Activated naive CD8-positive, alpha-beta T cell treated with anti-CD3 and anti-CD28 coated beads for 36 hours (primary cell): ENCODE measurements around the gene FJX1. TPM values are rescaled to one million over a fixed set of nuclear protein-coding genes. Genes with fewer than 3 reads are reported as not detected.
A peak's percentile ranks its signal among the peaks of the same experiment; 100 is the strongest.

ENCODE experiments used
- DNase-seq: peaks from one replicate; pipeline ENCODE4 v3.0.0; 2021
- H3K27ac Mint-ChIP-seq: one replicate; pipeline ENCODE4 v1.8.0; 2022; ENCODE audit warnings: mild to moderate bottlenecking, moderate library complexity, mixed read lengths
- H3K27me3 Mint-ChIP-seq: one replicate; pipeline ENCODE4 v1.8.0; 2022; ENCODE audit warnings: mild to moderate bottlenecking, mixed read lengths
- H3K36me3 Mint-ChIP-seq: one replicate; pipeline ENCODE4 v1.8.0; 2021; ENCODE audit warnings: mild to moderate bottlenecking, mixed read lengths
- H3K4me1 Mint-ChIP-seq: one replicate; pipeline ENCODE4 v1.8.0; 2021; ENCODE audit warnings: mixed read lengths
- H3K4me3 Mint-ChIP-seq: one replicate; pipeline ENCODE4 v1.8.0; 2022; ENCODE audit warnings: mild to moderate bottlenecking, moderate library complexity, mixed read lengths
- H3K9me3 Mint-ChIP-seq: one replicate; pipeline ENCODE4 v1.8.0; 2022; ENCODE audit warnings: mixed read lengths
- total RNA-seq, 2 experiments: library from RNA; stranded (reverse); gene quantifications; one replicate each; pipeline ENCODE4 v1.2.3, GENCODE V29; 2021

FJX1 gene
- total RNA-seq, 2 experiments from 2014 or later: 2.5 to 3.8 TPM

- H3K4me3 Mint-ChIP-seq: no peak overlapping the region
- H3K9me3 Mint-ChIP-seq: no peaks in the 10 kb centered on the region
- peak; percentile 53 for DNase-seq
- no peak overlapping the region for H3K27ac Mint-ChIP-seq
- peaks cover 7% of the 10 kb centered on the region for H3K4me1 Mint-ChIP-seq
- H3K27me3 Mint-ChIP-seq: peaks cover 68% of the 10 kb centered on the region
- no peaks in the 10 kb centered on the region for H3K36me3 Mint-ChIP-seq
Observed at GRCh38 chr11:35618497-35619115, 346 bp downstream of the FJX1 start.

GRCh38 chr11:35619116-35619854 is 1.0 kb downstream of the FJX1 start:
- Mint-ChIP-seq H3K9me3 (no peaks in the 10 kb centered on the region), H3K4me3 (peak overlapping the region; percentile 66), H3K4me1 (peaks cover 7% of the 10 kb centered on the region), H3K36me3 (no peaks in the 10 kb centered on the region), H3K27me3 (peaks cover 75% of the 10 kb centered on the region), H3K27ac (no peak overlapping the region)
- DNase-seq: peak; percentile 22

- Mint-ChIP-seq H3K36me3 (no peaks in the 10 kb centered on the region), H3K4me3 (peak overlapping the region; percentile 66), H3K27ac (no peak overlapping the region), H3K4me1 (peaks cover 7% of the 10 kb centered on the region), H3K9me3 (no peaks in the 10 kb centered on the region), H3K27me3 (peaks cover 73% of the 10 kb centered on the region)
- DNase-seq: peak; percentile 6
Observed at GRCh38 chr11:35619855-35620640, 1.8 kb downstream of the FJX1 start.

- Mint-ChIP-seq H3K36me3 (no peaks in the 10 kb centered on the region), H3K27ac (no peak overlapping the region), H3K4me1 (peaks cover 7% of the 10 kb centered on the region), H3K9me3 (no peaks in the 10 kb centered on the region), H3K4me3 (no peak overlapping the region), H3K27me3 (peaks cover 76% of the 10 kb centered on the region)
- no peak for DNase-seq
Observed at GRCh38 chr11:35620795-35621194, 2.5 kb downstream of the FJX1 start.

GRCh38 chr11:35621620-35622019 is 3.4 kb downstream of the FJX1 start:
- Mint-ChIP-seq H3K4me1 (peaks cover 7% of the 10 kb centered on the region), H3K9me3 (no peaks in the 10 kb centered on the region), H3K36me3 (no peaks in the 10 kb centered on the region), H3K27me3 (peaks cover 78% of the 10 kb centered on the region), H3K4me3 (no peak overlapping the region), H3K27ac (no peak overlapping the region)
- DNase-seq: no peak

GRCh38 chr11:35622070-35622469 is 3.8 kb downstream of the FJX1 start:
- Mint-ChIP-seq H3K27ac (no peak overlapping the region), H3K4me3 (no peak overlapping the region), H3K4me1 (peaks cover 7% of the 10 kb centered on the region), H3K36me3 (no peaks in the 10 kb centered on the region), H3K27me3 (peaks cover 78% of the 10 kb centered on the region), H3K9me3 (no peaks in the 10 kb centered on the region)
- DNase-seq: no peak

- no peak for DNase-seq
- Mint-ChIP-seq H3K4me1 (peaks cover 4% of the 10 kb centered on the region), H3K27me3 (peaks cover 81% of the 10 kb centered on the region), H3K27ac (no peak overlapping the region), H3K4me3 (no peak overlapping the region), H3K36me3 (no peaks in the 10 kb centered on the region), H3K9me3 (no peaks in the 10 kb centered on the region)
Observed at GRCh38 chr11:35623621-35624168, 5.4 kb downstream of the FJX1 start.

GRCh38 chr11:35624316-35624715 is 6.1 kb downstream of the FJX1 start:
- Mint-ChIP-seq H3K36me3 (no peaks in the 10 kb centered on the region), H3K27me3 (peaks cover 86% of the 10 kb centered on the region), H3K9me3 (no peaks in the 10 kb centered on the region), H3K4me3 (no peak overlapping the region), H3K27ac (no peak overlapping the region), H3K4me1 (peaks cover 4% of the 10 kb centered on the region)
- no peak for DNase-seq

GRCh38 chr11:35624781-35625180 is 6.5 kb downstream of the FJX1 start:
- peaks cover 86% of the 10 kb centered on the region for H3K27me3 Mint-ChIP-seq

GRCh38 chr11:35626501-35626900 is 8.2 kb downstream of the FJX1 start:
- Mint-ChIP-seq H3K4me1 (no peaks in the 10 kb centered on the region), H3K36me3 (no peaks in the 10 kb centered on the region), H3K4me3 (no peak overlapping the region), H3K27me3 (peaks cover 77% of the 10 kb centered on the region), H3K9me3 (no peaks in the 10 kb centered on the region), H3K27ac (no peak overlapping the region)
- DNase-seq: no peak

More at GRCh38 chr11:35624781-35625180, 6.5 kb downstream of the FJX1 start:
- Mint-ChIP-seq H3K36me3 (no peaks in the 10 kb centered on the region), H3K9me3 (no peaks in the 10 kb centered on the region), H3K4me1 (peaks cover 2% of the 10 kb centered on the region), H3K4me3 (no peak overlapping the region), H3K27ac (no peak overlapping the region)
- DNase-seq: no peak

GRCh38 chr11:35629511-35629910 is 11.3 kb downstream of the FJX1 start:
- Mint-ChIP-seq H3K36me3 (no peaks in the 10 kb centered on the region), H3K9me3 (no peaks in the 10 kb centered on the region), H3K27ac (no peak overlapping the region), H3K27me3 (peaks cover 69% of the 10 kb centered on the region), H3K4me1 (no peaks in the 10 kb centered on the region), H3K4me3 (no peak overlapping the region)
- no peak for DNase-seq

GRCh38 chr11:35629914-35630313 is 11.7 kb downstream of the FJX1 start:
- Mint-ChIP-seq H3K27ac (no peak overlapping the region), H3K4me1 (no peaks in the 10 kb centered on the region), H3K27me3 (peaks cover 68% of the 10 kb centered on the region), H3K9me3 (no peaks in the 10 kb centered on the region), H3K4me3 (no peak overlapping the region), H3K36me3 (no peaks in the 10 kb centered on the region)
- no peak for DNase-seq

GRCh38 chr11:35631891-35632290 is 13.6 kb downstream of the FJX1 start:
- no peak for DNase-seq
- Mint-ChIP-seq H3K27me3 (peaks cover 63% of the 10 kb centered on the region), H3K27ac (no peak overlapping the region)

GRCh38 chr11:35632301-35632700 is 14.0 kb downstream of the FJX1 start:
- no peak overlapping the region for H3K4me3 Mint-ChIP-seq
- no peak overlapping the region for H3K27ac Mint-ChIP-seq
- H3K9me3 Mint-ChIP-seq: no peaks in the 10 kb centered on the region
- H3K27me3 Mint-ChIP-seq: peaks cover 60% of the 10 kb centered on the region
- no peaks in the 10 kb centered on the region for H3K36me3 Mint-ChIP-seq
- no peak for DNase-seq
- no peaks in the 10 kb centered on the region for H3K4me1 Mint-ChIP-seq

More at GRCh38 chr11:35631891-35632290, 13.6 kb downstream of the FJX1 start:
- H3K36me3 Mint-ChIP-seq: no peaks in the 10 kb centered on the region
- H3K4me3 Mint-ChIP-seq: no peak overlapping the region
- H3K9me3 Mint-ChIP-seq: no peaks in the 10 kb centered on the region
- no peaks in the 10 kb centered on the region for H3K4me1 Mint-ChIP-seq

GRCh38 chr11:35633827-35634423 is 15.7 kb downstream of the FJX1 start:
- Mint-ChIP-seq H3K27me3 (peaks cover 55% of the 10 kb centered on the region), H3K9me3 (no peaks in the 10 kb centered on the region), H3K4me1 (no peaks in the 10 kb centered on the region), H3K27ac (no peak overlapping the region), H3K4me3 (no peak overlapping the region), H3K36me3 (no peaks in the 10 kb centered on the region)
- no peak for DNase-seq
